Kidney tubule cell (primary cell): ENCODE measurements around the gene MID1IP1.

Experiments
- DNase-seq: peaks from one replicate; pipeline ENCODE4 v3.0.0-alpha.2; 2018; ENCODE audit warnings: low spot score

Gene MID1IP1

GRCh38 chrX:38800981-38801845 lies at the start of gene MID1IP1:
Gene MID1IP1, plus strand, starts transcription at chrX:38801459. Its CDS starts 3,488 bp downstream, at chrX:38804947.
- peak; percentile 90 for DNase-seq

- peak; percentile 42 for DNase-seq
These were observed 47.0 kb upstream of the MID1IP1 start for GRCh38 chrX:38754102-38754790.

GRCh38 chrX:38754818-38755718 lies 46.2 kb upstream of the MID1IP1 start:
- no peak for DNase-seq

- DNase-seq = no peak
These were observed 40.4 kb upstream of the MID1IP1 start for GRCh38 chrX:38760883-38761282.

- peak; percentile 6 for DNase-seq
These were observed 33.2 kb upstream of the MID1IP1 start for GRCh38 chrX:38768079-38768478.

- peak; percentile 2 for DNase-seq
These were observed 31.1 kb upstream of the MID1IP1 start for GRCh38 chrX:38770152-38770551.

GRCh38 chrX:38774249-38774648 lies 27.0 kb upstream of the MID1IP1 start:
- peak; percentile 1 for DNase-seq

- DNase-seq = no peak
These were observed 4.3 kb upstream of the MID1IP1 start for GRCh38 chrX:38796946-38797345.

GRCh38 chrX:38798956-38799355 lies 2.3 kb upstream of the MID1IP1 start:
- peak; percentile 33 for DNase-seq

- DNase-seq = no peak
These were observed 1.2 kb upstream of the MID1IP1 start for GRCh38 chrX:38799995-38800580.

- DNase-seq = no peak
These were observed 2.0 kb downstream of the MID1IP1 start for GRCh38 chrX:38803243-38803587.

- peak; percentile 85 for DNase-seq
These were observed 2.6 kb downstream of the MID1IP1 start for GRCh38 chrX:38803588-38804431.

GRCh38 chrX:38804432-38804681 lies 3.1 kb downstream of the MID1IP1 start:
- DNase-seq = no peak

- DNase-seq = peak; percentile 34
These were observed 3.6 kb downstream of the MID1IP1 start for GRCh38 chrX:38804682-38805431.

GRCh38 chrX:38805432-38806389 lies 4.5 kb downstream of the MID1IP1 start:
- peak; percentile 71 for DNase-seq

- peak; percentile 7 for DNase-seq
These were observed 5.8 kb downstream of the MID1IP1 start for GRCh38 chrX:38806875-38807621.

- DNase-seq = no peak
These were observed 6.6 kb downstream of the MID1IP1 start for GRCh38 chrX:38807873-38808272.

GRCh38 chrX:38811515-38812243 lies 10.4 kb downstream of the MID1IP1 start:
- DNase-seq = peak; percentile 65
